Small intestine (tissue), 7 donors: ENCODE measurements around the gene LSM7. TPM values are rescaled to one million over a fixed set of nuclear protein-coding genes. Genes with fewer than 3 reads are reported as not detected.
"Not testable (repeated sequence)": the region's sequence is repeated elsewhere in the genome, so short reads cannot be mapped to it uniquely, and the experiment has no call there.

Experiments used
- DNase-seq, 2 donors: peaks; one replicate each; pipeline versions ENCODE4 v3.0.0 to v3.0.0-alpha.2; 2013
- FAIRE-seq: peaks from 2 replicates; lab custom pipeline; 2012; peaks lifted over from hg19 to GRCh38; lab: Jason Lieb, UNC
- H3K27ac ChIP-seq, 3 donors: one replicate each; pipeline ENCODE4 v1.5.1; 2013; ENCODE audit warnings: low read length in 2 of 3, mild to moderate bottlenecking in 2 of 3, control low read depth in 1 of 3, inconsistent platforms in 1 of 3, low read depth in 1 of 3, moderate library complexity in 1 of 3
- H3K27me3 ChIP-seq, 3 donors: one replicate each; pipeline ENCODE4 v1.6.1; 2013; ENCODE audit warnings: low read length in 3 of 3, inconsistent platforms in 1 of 3; ENCODE audit not compliant: control insufficient read depth in 3 of 3, insufficient read depth in 3 of 3
- H3K36me3 ChIP-seq, 3 donors: one replicate each; pipeline ENCODE4 v1.6.1; 2013; ENCODE audit warnings: low read length in 3 of 3, inconsistent platforms in 1 of 3, low read depth in 1 of 3, mild to moderate bottlenecking in 1 of 3, moderate library complexity in 1 of 3; ENCODE audit not compliant: control insufficient read depth in 3 of 3, insufficient read depth in 2 of 3
- H3K4me1 ChIP-seq, 3 donors: one replicate each; pipeline ENCODE4 v1.6.1; 2013; ENCODE audit warnings: low read length in 2 of 3, inconsistent platforms in 1 of 3, low read depth in 1 of 3, mild to moderate bottlenecking in 1 of 3, moderate library complexity in 1 of 3; ENCODE audit not compliant: control insufficient read depth in 3 of 3, insufficient read depth in 2 of 3
- H3K4me3 ChIP-seq, 3 donors: one replicate each; pipeline ENCODE4 v1.5.1; 2013; ENCODE audit warnings: low read length in 3 of 3, control low read depth in 1 of 3, inconsistent platforms in 1 of 3, low read depth in 1 of 3, mild to moderate bottlenecking in 1 of 3, moderate library complexity in 1 of 3
- H3K9me3 ChIP-seq, 2 donors: one replicate each; pipeline ENCODE4 v1.6.1; 2013; ENCODE audit warnings: low read depth in 1 of 2, low read length in 1 of 2; ENCODE audit not compliant: control insufficient read depth in 2 of 2, insufficient read depth in 1 of 2
- whole genome bisulfite sequencing, 3 donors: extraction: QIAGEN DNeasy Blood & Tissue Kit; methylation state at CpG; one replicate each; pipeline ENCODE4 v1.1.7; 2013; 5-methylcytosine and 5-hydroxymethylcytosine counted together
- polyA plus RNA-seq, 4 donors: library from polyadenylated mRNA; stranded (reverse) in 3 of 4; unstranded in 1 of 4; fragments of 200-250 nt in 3 of 4; fragments of 120-200 nt in 1 of 4; gene quantifications; one replicate each; pipeline versions ENCODE4 v1.2.1 to v1.2.3, GENCODE V29; 2013
- donor health status: healthy with polysubstance abuse.
- donor health status: control.
- donor health status: control.
- donor health status: Bipolar disorder and iron deficiency.
- donor health status: healthy.

The LSM7 gene
- polyA plus RNA-seq, 4 donors = 145 to 471 (median 283) TPM

- no peaks in the 10 kb centered on the region for H3K4me1 ChIP-seq
- no peaks in the 10 kb centered on the region for H3K27me3 ChIP-seq
- FAIRE-seq = no peak
- H3K27ac ChIP-seq = no peak overlapping the region
- peaks cover 0 to 2% of the 10 kb centered on the region in 2 donors for H3K9me3 ChIP-seq
- H3K36me3 ChIP-seq = peaks cover 2 to 76% (median 8%) of the 10 kb centered on the region in 3 donors
- DNase-seq = no peak
- no peak overlapping the region for H3K4me3 ChIP-seq
- 93 to 97% (median 95%) methylated on average over 23 to 24 of the region's 24 CpGs for WGBS, 3 donors
These were observed 23.7 kb upstream of the LSM7 start for GRCh38 chr19:2352121-2352520.

GRCh38 chr19:2351591-2351990 lies 23.2 kb upstream of the LSM7 start:
- no peak for FAIRE-seq
- no peak for DNase-seq
- WGBS, 3 donors = 93 to 96% (median 95%) methylated on average over 18 to 28 of the region's 28 CpGs
- H3K27me3 ChIP-seq = no peaks in the 10 kb centered on the region
- H3K36me3 ChIP-seq = peaks cover 2 to 81% (median 8%) of the 10 kb centered on the region in 3 donors
- H3K27ac ChIP-seq = no peak overlapping the region
- H3K9me3 ChIP-seq = peaks cover 0 to 2% of the 10 kb centered on the region in 2 donors
- no peaks in the 10 kb centered on the region for H3K4me1 ChIP-seq
- no peak overlapping the region for H3K4me3 ChIP-seq

GRCh38 chr19:2350656-2351055 lies 22.3 kb upstream of the LSM7 start:
- 82 to 90% (median 86%) methylated on average over 16 of the region's 16 CpGs for WGBS, 3 donors
- FAIRE-seq (no peak), DNase-seq (no peak)
- Histone ChIP-seq H3K9me3 (peaks cover 0 to 2% of the 10 kb centered on the region in 2 donors), H3K36me3 (peaks cover 2 to 81% (median 8%) of the 10 kb centered on the region in 3 donors), H3K4me1 (peaks cover 0 to 4% (median 0%) of the 10 kb centered on the region in 3 donors), H3K27ac (no peak overlapping the region), H3K27me3 (no peaks in the 10 kb centered on the region), H3K4me3 (no peak overlapping the region)

- H3K4me1 ChIP-seq, FAIRE-seq, DNase-seq, H3K27ac ChIP-seq, H3K9me3 ChIP-seq, H3K27me3 ChIP-seq, H3K4me3 ChIP-seq: not testable (repeated sequence)
- H3K36me3 ChIP-seq = peaks cover 2 to 82% (median 8%) of the 10 kb centered on the region in 3 donors
- WGBS, 3 donors = 94 to 95% (median 95%) methylated on average over 24 of the region's 24 CpGs
These were observed 21.4 kb upstream of the LSM7 start for GRCh38 chr19:2349818-2350217.

GRCh38 chr19:2345794-2346663 lies 17.6 kb upstream of the LSM7 start:
- Histone ChIP-seq H3K4me1 (peaks cover 0 to 4% (median 0%) of the 10 kb centered on the region in 3 donors), H3K9me3 (peaks cover 0 to 2% of the 10 kb centered on the region in 2 donors), H3K4me3 (no peak overlapping the region), H3K36me3 (peaks cover 0 to 79% (median 3%) of the 10 kb centered on the region in 3 donors), H3K27ac (peak overlapping the region in 1 of 3 donors; percentile 3), H3K27me3 (no peaks in the 10 kb centered on the region)
- FAIRE-seq = no peak
- peak; percentile 72 to 80 for DNase-seq
- WGBS, 3 donors = 37 to 62% (median 51%) methylated on average over 25 of the region's 25 CpGs

GRCh38 chr19:2345076-2345475 lies 16.7 kb upstream of the LSM7 start:
- Histone ChIP-seq H3K4me1 (peaks cover 0 to 4% (median 0%) of the 10 kb centered on the region in 3 donors), H3K36me3 (peaks cover 3 to 79% (median 4%) of the 10 kb centered on the region in 3 donors), H3K4me3 (no peak overlapping the region), H3K27me3 (no peaks in the 10 kb centered on the region), H3K9me3 (peaks cover 0 to 2% of the 10 kb centered on the region in 2 donors), H3K27ac (no peak overlapping the region)
- DNase-seq = no peak
- 90 to 96% (median 95%) methylated on average over 13 to 17 of the region's 17 CpGs for WGBS, 3 donors
- FAIRE-seq = no peak

GRCh38 chr19:2344381-2344870 lies 16.0 kb upstream of the LSM7 start:
- DNase-seq (no peak), FAIRE-seq (no peak)
- WGBS, 3 donors = 90 to 94% (median 93%) methylated on average over 16 to 24 of the region's 24 CpGs
- peaks cover 0 to 4% (median 0%) of the 10 kb centered on the region in 3 donors for H3K4me1 ChIP-seq
- H3K27ac ChIP-seq = no peak overlapping the region
- H3K9me3 ChIP-seq = peaks cover 0 to 2% of the 10 kb centered on the region in 2 donors
- no peak overlapping the region for H3K4me3 ChIP-seq
- H3K27me3 ChIP-seq = no peaks in the 10 kb centered on the region
- peaks cover 3 to 79% (median 4%) of the 10 kb centered on the region in 3 donors for H3K36me3 ChIP-seq

- 92 to 93% (median 93%) methylated on average over 22 to 31 of the region's 31 CpGs for WGBS, 3 donors
- Histone ChIP-seq H3K27ac (no peak overlapping the region), H3K4me1 (peaks cover 0 to 4% (median 0%) of the 10 kb centered on the region in 3 donors), H3K9me3 (no peaks in the 10 kb centered on the region), H3K36me3 (peaks cover 3 to 83% (median 4%) of the 10 kb centered on the region in 3 donors), H3K4me3 (no peak overlapping the region), H3K27me3 (no peaks in the 10 kb centered on the region)
- DNase-seq (no peak), FAIRE-seq (no peak)
These were observed 15.1 kb upstream of the LSM7 start for GRCh38 chr19:2343289-2343982.
